ENCODE measurements around the gene MEF2B.

Gene MEF2B

GRCh38 chr19:19098084-19098702 is 71.9 kb downstream of the MEF2B start:
- DNase-seq (ENCODE audit: low read depth): no peak

- DNase-seq (ENCODE audit: low read depth): no peak
Measured at GRCh38 chr19:19096641-19097627, 73.1 kb downstream of the MEF2B start.

GRCh38 chr19:19095691-19096090 is 74.4 kb downstream of the MEF2B start:
- DNase-seq (ENCODE audit: low read depth): no peak

All from activated gamma-delta T cell treated with anti-CD3 and anti-CD28 coated beads, Interleukin-2, amount 50 U/mL, for 16 hours (primary cell).